ENCODE results near the gene IFIT3. TPM values are rescaled to one million over a fixed set of nuclear protein-coding genes. Genes with fewer than 3 reads are reported as not detected.

IFIT3 gene
- total and polyA plus RNA-seq, 10 donors: 7.7 to 44.5 (median 24.6) TPM

GRCh38 chr10:89345367-89346000 is 17.7 kb downstream of the IFIT3 start:
- Histone ChIP-seq H3K9me3 (no peaks in the 10 kb centered on the region), H3K27ac (peak overlapping the region in 4 of 8 donors; percentile 39 to 80 (median 77)), H3K4me3 (no peak overlapping the region), H3K4me1 (peaks cover 16 to 48% (median 40%) of the 10 kb centered on the region in 6 donors), H3K36me3 (peaks cover 0 to 17% (median 0%) of the 10 kb centered on the region in 6 donors), H3K27me3 (replicated peaks in 1 of 7) (no peaks in the 10 kb centered on the region)
- no peak for DNase-seq
- 88 to 94% (median 92%) methylated on average over 4 of the region's 4 CpGs for WGBS, 5 donors
- TF ChIP-seq POLR2AphosphoS5 (IDR thresholded peaks at IDR 0.05) (no peak), CTCF (IDR thresholded peaks at IDR 0.05 in 8 of 11, conservative IDR thresholded peaks at IDR 0.05 in 3 of 11) (no peak), POLR2A (IDR thresholded peaks at IDR 0.05) (no peak)
- intact Hi-C loops (cut with DNase I; ENCODE audit: low total_unique reads): no loop called here

- Histone ChIP-seq H3K36me3 (peaks cover 0 to 6% (median 0%) of the 10 kb centered on the region in 6 donors), H3K4me1 (peaks cover 22 to 60% (median 51%) of the 10 kb centered on the region in 6 donors), H3K4me3 (no peak overlapping the region), H3K27me3 (replicated peaks in 1 of 7) (no peaks in the 10 kb centered on the region), H3K27ac (peak overlapping the region in 6 of 8 donors; percentile 39 to 80 (median 70)), H3K9me3 (no peaks in the 10 kb centered on the region)
- no peak for DNase-seq
- intact Hi-C loops (cut with DNase I; ENCODE audit: low total_unique reads): no loop called here
- 42 to 72% (median 61%) methylated on average over 4 of the region's 4 CpGs for WGBS, 5 donors
- no peak for TF ChIP-seq POLR2A (IDR thresholded peaks at IDR 0.05)
- TF ChIP-seq POLR2AphosphoS5 (IDR thresholded peaks at IDR 0.05): peak in 1 of 3 donors; percentile 44
Observed at GRCh38 chr10:89346405-89347254, 18.8 kb downstream of the IFIT3 start.

- Histone ChIP-seq H3K27me3 (replicated peaks in 1 of 7) (no peaks in the 10 kb centered on the region), H3K4me3 (no peak overlapping the region), H3K27ac (peak overlapping the region in 6 of 8 donors; percentile 30 to 80 (median 63)), H3K36me3 (no peaks in the 10 kb centered on the region), H3K9me3 (no peaks in the 10 kb centered on the region), H3K4me1 (peaks cover 23 to 67% (median 53%) of the 10 kb centered on the region in 6 donors)
- 54 to 61% (median 57%) methylated on average over 7 of the region's 7 CpGs for WGBS, 5 donors
- no peak for TF ChIP-seq POLR2AphosphoS5 (IDR thresholded peaks at IDR 0.05)
- TF ChIP-seq CTCF (IDR thresholded peaks at IDR 0.05 in 8 of 11, conservative IDR thresholded peaks at IDR 0.05 in 3 of 11): no peak
- TF ChIP-seq POLR2A (IDR thresholded peaks at IDR 0.05): no peak
- DNase-seq: no peak
- intact Hi-C loops (cut with DNase I; ENCODE audit: low total_unique reads): no loop called here
Observed at GRCh38 chr10:89347701-89348457, 20.1 kb downstream of the IFIT3 start.

GRCh38 chr10:89348481-89348880 is 20.7 kb downstream of the IFIT3 start:
- intact Hi-C loops (cut with DNase I; ENCODE audit: low total_unique reads): no loop called here
- H3K4me3 ChIP-seq: no peak overlapping the region
- no peaks in the 10 kb centered on the region for H3K36me3 ChIP-seq
- H3K27me3 ChIP-seq (replicated peaks in 1 of 7): no peaks in the 10 kb centered on the region
- DNase-seq: no peak
- TF ChIP-seq CTCF (IDR thresholded peaks at IDR 0.05 in 8 of 11, conservative IDR thresholded peaks at IDR 0.05 in 3 of 11): no peak
- no peak for TF ChIP-seq POLR2A (IDR thresholded peaks at IDR 0.05)
- 57 to 63% (median 60%) methylated on average over 5 of the region's 5 CpGs for WGBS, 5 donors
- H3K4me1 ChIP-seq: peaks cover 23 to 67% (median 53%) of the 10 kb centered on the region in 6 donors
- no peaks in the 10 kb centered on the region for H3K9me3 ChIP-seq
- H3K27ac ChIP-seq: peak overlapping the region in 6 of 8 donors; percentile 30 to 80 (median 63)
